HL-60 (cell line): ENCODE data around the gene NACC2.

Experiments used
- POLR2AphosphoS5 ChIP-seq: IDR thresholded peaks from 2 replicates; pipeline ENCODE4 v1.6.1; 2012; ENCODE audit warnings: low read depth
- TF ChIP-seq, protein P1 (sequence below): IDR thresholded peaks from one replicate; pipeline ENCODE4 v1.5.1; 2011; ENCODE audit warnings: low read length, control low read depth, inconsistent platforms; ENCODE audit not compliant: insufficient read depth

DNA sequence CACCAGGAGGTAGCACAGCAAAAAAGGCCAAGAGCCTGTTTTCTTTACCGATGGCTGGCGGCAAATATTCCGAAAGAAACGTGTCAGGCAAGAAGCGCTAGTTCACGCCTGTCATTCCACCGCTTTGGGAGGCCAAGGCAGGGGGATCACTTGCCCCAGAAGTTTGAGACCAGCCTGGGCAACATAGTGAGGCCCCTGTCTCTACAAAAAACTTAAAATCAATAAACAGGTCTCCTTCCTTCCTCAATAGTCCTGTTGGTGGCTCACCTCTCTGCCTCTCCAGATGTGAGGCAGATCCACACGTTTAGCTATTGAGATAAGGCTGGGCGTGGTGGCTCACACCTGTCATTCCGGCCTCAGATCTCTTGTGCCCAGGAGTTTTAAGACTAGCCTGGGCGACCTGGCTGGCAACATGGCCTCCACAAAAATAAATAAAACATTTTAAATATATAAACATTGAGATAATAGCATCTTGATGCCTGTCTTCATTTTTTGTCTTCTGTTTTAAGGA is 24.8 kb upstream of the NACC2 start:
- no peak for TF ChIP-seq POLR2AphosphoS5
- TF ChIP-seq, protein P1, sequence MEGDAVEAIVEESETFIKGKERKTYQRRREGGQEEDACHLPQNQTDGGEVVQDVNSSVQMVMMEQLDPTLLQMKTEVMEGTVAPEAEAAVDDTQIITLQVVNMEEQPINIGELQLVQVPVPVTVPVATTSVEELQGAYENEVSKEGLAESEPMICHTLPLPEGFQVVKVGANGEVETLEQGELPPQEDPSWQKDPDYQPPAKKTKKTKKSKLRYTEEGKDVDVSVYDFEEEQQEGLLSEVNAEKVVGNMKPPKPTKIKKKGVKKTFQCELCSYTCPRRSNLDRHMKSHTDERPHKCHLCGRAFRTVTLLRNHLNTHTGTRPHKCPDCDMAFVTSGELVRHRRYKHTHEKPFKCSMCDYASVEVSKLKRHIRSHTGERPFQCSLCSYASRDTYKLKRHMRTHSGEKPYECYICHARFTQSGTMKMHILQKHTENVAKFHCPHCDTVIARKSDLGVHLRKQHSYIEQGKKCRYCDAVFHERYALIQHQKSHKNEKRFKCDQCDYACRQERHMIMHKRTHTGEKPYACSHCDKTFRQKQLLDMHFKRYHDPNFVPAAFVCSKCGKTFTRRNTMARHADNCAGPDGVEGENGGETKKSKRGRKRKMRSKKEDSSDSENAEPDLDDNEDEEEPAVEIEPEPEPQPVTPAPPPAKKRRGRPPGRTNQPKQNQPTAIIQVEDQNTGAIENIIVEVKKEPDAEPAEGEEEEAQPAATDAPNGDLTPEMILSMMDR = no peak
